DMS153 treated with DMSO at 0.1 percent for 48 hours (cell line): ENCODE data around the gene SLIRP.
"Not testable (repeated sequence)": the region's sequence is repeated elsewhere in the genome, so short reads cannot be mapped to it uniquely, and the experiment has no call there.

Experiments
- DNase-seq: peaks from one replicate; lab custom pipeline; 2025; ENCODE audit not compliant: unreplicated experiment; lab: John Stamatoyannopoulos, UW

SLIRP gene

GRCh38 chr14:77741438-77741837 is 33.5 kb downstream of the SLIRP start:
- no peak for DNase-seq

DNA sequence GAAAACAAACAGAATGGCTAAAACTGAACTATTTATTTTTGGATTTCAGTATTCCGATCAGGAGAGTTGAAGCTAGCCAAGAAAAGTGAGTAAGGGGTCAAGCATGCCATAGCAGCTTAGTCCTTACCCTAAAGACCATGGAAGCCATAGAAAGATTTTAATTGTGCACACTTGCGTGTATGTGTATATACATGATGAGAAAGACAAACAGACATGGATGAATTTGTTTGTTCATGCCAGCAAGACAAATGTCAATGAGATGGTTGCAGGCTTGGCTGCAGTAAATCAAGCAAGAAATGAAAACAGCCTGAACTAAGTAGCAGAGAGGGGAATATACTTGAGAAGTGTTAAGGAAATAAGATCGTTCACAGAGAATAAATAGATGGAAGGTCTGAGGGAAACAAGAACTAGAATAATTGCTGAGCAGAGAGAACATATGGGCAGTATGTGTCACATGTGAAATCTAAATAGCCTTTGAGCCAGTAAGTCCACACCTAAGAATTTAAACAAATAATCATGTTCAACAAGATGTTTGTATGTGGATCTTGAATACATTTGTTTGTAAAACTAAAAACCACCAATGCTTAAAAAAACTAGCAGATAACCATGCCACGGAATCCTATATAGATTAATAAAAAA is 38.3 kb downstream of the SLIRP start:
- DNase-seq: no peak

DNA sequence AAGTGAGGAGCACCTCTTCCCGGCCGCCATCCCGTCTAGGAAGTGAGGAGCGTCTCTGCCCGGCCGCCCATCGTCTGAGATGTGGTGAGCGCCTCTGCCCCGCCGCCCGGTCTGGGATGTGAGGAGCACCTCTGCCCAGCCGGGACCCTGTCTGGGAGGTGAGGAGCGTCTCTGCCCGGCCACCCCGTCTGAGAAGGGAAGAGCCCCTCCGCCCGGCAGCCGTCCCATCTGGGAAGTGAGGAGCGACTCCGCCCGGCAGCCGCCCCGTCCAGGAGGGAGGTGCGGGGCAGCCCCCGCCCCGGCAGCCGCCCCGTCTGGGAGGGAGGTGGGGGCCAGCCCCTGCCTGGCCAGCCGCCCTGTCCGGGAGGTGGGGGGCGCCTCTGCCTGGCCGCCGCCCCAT is 39.5 kb downstream of the SLIRP start:
- DNase-seq: not testable (repeated sequence)

DNA sequence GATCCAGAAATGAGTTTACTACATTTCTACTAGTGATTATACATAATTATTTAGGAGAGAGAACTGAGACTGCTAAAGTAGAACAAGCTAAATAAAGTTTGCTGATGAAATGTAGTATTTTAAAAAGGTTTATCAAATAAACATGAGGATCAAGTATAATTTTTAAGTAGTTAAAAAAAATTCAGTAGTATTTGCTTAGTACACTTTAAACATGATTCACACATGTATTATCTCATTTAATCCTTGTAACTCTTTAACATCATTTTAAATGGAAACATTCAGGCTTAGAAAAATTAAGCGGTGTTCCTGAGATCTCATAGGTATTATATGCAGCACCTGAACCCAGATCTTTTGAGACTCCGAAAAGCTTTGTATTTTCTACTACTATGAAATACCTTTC is 44.4 kb downstream of the SLIRP start:
- DNase-seq: no peak

GRCh38 chr14:77752799-77753516 is 45.1 kb downstream of the SLIRP start:
- DNase-seq: no peak

DNA sequence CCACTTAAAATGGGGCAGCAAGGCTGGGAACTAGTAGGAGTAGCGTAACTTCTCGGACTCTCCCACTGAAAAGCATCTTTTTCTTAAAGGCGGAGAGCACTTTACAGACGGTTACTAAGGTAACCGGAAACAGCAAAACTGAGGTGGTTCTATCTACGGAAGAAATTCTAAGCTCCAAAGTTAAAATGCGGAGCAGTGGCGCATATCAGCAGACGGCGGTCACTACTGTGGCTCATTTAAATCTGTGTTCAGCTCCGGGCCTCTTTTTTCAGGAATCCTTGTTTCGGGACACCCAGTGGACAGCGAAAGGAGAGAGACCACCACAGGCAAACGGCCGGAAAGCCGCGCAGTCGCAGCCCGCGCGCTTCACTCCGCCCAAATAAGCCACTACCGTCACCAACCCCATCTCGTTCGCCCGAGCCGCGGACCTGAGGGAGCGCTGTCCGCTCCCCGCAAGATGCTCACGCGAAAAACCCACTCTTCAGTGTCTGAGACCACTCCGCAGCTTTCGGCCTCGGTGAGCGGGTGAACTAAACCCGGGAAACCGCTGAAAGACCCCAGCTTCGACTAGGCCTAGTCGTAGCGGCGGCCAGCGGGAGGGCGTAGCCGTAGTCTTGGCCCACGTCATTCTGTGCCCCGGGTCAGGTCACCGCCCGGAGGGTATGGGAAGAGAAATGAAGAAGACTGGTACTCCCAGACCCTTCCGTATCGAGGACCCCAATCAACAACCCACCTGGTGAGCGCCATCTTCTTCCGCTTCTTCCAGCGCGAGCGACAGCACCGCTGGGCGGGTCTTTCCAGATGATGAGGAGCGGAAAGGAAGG is 52.7 kb downstream of the SLIRP start, which contains the start of gene SNW1:
SNW1 (minus strand) TSS at position 776 of the 824 bp plus-strand sequence; CDS start at position 747, 29 bp downstream.
- peak; percentile 93 for DNase-seq

- DNase-seq: no peak
These were observed 53.5 kb downstream of the SLIRP start for GRCh38 chr14:77761205-77761931.

- no peak for DNase-seq
These were observed 55.4 kb downstream of the SLIRP start for GRCh38 chr14:77763316-77763715.

- no peak for DNase-seq
These were observed 56.1 kb downstream of the SLIRP start for GRCh38 chr14:77763978-77764377.
